HG03457 (cell line): ENCODE data around the gene TBC1D14.
"Not testable (repeated sequence)": the region's sequence is repeated elsewhere in the genome, so short reads cannot be mapped to it uniquely, and the experiment has no call there.

Experiments used
- ATAC-seq: cut with Tn5 transposase; IDR thresholded peaks from one replicate; pipeline ENCODE4 v1.9.1; 2021; ENCODE audit warnings: moderate number of reproducible peaks; ENCODE audit not compliant: unreplicated experiment

Gene TBC1D14

DNA sequence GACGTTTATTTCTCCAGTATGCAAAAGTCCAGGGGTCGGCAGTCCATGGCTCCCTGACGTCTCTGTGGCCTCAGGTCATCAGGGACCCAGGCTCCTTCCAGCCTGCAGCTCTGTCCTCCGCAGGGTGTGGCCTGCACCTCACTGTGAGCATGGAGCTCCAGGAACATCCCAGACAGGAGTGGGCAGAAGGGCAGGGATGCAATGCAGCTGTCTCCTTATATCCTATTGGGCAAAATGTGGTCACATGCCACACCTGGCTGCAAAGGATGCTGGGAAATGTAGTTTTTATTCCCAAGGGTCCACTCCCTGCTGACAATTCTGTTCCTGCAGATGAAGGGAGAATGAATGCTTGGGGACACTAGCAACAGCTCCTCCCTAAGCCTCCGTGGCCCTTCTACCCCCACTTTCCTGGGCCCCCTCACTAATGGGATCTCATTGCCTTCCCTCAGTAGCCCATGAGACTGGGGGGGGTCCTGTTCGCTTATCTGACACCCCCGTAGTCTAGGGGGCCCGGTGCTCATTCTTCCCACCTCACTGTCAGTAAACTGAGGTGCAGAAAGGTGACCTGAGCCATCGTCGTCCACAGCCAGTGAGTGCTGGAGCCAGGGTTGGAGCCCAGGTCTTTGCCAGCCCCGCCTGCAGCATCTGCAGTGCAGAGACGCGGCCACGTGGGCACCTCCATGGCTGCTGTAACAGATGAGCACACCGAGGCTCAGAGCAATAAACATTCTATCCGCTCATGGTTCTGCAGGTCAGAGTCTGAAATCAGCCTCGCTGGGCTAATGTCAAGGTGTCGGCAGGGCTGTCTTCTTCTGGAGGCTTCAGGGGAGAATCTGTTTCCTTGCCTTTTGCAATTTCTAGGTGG, 164.1 kb downstream of the TBC1D14 start:
- no peak for ATAC-seq

DNA sequence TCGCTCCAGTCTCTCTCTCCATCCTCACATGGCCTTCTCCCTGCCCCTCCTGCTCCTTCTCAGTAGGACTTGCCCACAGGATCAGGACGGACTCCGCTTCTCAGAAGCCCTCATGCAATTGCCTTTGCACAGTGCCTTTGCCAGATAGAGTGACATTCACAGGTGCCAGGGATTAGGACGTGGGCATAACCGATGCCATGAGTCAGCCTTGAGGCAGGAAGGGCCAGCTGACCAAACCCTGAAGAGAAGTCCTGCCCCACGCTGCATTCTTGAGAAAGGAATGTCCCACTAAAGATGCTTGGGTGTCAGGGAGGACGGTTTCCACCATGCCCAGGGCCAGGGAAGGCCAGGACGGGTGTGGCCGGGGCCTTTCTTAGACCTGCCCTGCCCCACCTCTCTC, 164.8 kb downstream of the TBC1D14 start:
- no peak for ATAC-seq

- no peak for ATAC-seq
These were observed 166.5 kb downstream of the TBC1D14 start for GRCh38 chr4:7075962-7076695.

DNA sequence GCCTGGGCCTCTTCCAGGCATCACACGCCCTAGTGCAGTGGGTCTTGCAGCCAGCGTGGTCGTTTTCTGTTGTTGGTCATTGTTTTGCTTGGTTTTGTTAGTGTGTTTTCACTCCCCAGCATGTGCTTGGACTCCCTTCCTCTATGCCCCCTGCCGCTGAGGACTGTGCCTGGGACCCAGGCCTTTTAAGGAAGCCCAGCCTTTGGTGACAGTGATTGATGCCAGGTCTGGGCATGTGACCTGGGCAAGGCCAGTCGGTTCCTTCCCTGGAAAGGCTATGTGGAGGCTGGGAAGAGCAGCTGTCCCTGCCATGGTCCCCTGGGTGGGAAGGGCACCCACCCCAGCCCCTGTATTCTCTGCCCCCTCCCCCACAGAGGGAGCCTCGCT, 167.1 kb downstream of the TBC1D14 start:
- no peak for ATAC-seq

GRCh38 chr4:7077371-7077770, 167.7 kb downstream of the TBC1D14 start:
- ATAC-seq, result no peak

GRCh38 chr4:7078025-7078424, 168.4 kb downstream of the TBC1D14 start:
- no peak for ATAC-seq

DNA sequence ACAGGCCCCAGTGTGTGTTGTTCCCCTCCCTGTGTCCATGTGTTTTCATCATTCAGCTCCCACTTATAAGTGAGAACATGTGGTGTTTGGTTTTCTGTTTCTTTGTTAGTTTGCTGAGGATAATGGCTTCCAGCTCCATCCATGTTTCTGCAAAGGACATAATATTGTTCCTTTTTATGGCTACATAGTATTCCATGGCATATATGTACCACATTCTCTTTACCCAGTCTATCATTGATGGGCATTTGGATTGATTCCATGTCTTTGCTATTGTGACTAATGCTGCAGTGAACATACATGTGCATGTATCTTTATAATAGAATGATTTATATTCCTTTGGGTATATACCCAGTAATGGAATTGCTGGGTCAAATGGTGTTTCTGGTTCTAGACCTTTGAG, 169.9 kb downstream of the TBC1D14 start:
- not testable (repeated sequence) for ATAC-seq

DNA sequence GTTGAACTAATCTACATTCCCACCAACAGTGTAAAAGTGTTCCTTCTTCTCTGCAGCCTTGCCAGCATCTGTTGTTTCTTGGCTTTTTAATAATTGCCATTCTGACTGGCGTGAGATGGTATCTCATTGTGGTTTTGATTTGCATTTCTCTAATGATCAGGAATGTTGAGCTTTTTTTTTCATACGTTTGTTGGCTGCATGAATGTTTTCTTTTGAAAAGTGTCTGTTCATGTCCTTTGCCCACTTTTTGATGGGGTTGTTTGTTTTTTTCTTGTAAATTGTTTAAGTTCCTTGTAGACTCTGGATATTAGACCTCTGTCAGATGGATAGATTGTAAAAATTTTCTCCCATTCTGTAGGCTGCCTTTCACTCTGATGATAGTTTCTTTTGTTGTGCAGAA, 170.3 kb downstream of the TBC1D14 start:
- ATAC-seq, result not testable (repeated sequence)
